Uterus (tissue), 4 donors: ENCODE data around the gene ZSCAN10. TPM values are rescaled to one million over a fixed set of nuclear protein-coding genes. Genes with fewer than 3 reads are reported as not detected.
"Not testable (repeated sequence)": the region's sequence is repeated elsewhere in the genome, so short reads cannot be mapped to it uniquely, and the experiment has no call there.

Experiments used
- DNase-seq, 2 donors: peaks; one replicate each; pipeline ENCODE4 v3.0.0-alpha.2; 2019 to 2020
- H3K27ac ChIP-seq, 2 donors: fragments of 200-600 bp; sonication (generic); 1 replicate in 1 of 2; 2 replicates in 1 of 2; pipeline ENCODE4 v1.5.1; 2016 to 2018
- H3K27me3 ChIP-seq, 2 donors: fragments of 200-600 bp; sonication (generic); one replicate each; pipeline ENCODE4 v1.5.1; 2018 to 2019; ENCODE audit warnings: control low read depth in 1 of 2
- H3K36me3 ChIP-seq, 2 donors: fragments of 200-600 bp; sonication (generic); one replicate each; pipeline ENCODE4 v1.5.1; 2019; ENCODE audit warnings: control low read depth in 1 of 2
- H3K4me1 ChIP-seq, 2 donors: fragments of 200-600 bp; sonication (generic); one replicate each; pipeline ENCODE4 v1.5.1; 2018 to 2019; ENCODE audit warnings: control low read depth in 1 of 2
- H3K4me3 ChIP-seq, 2 donors: fragments of 200-600 bp; sonication (generic); 1 replicate in 1 of 2; 2 replicates in 1 of 2; pipeline ENCODE4 v1.5.1; 2018 to 2019; ENCODE audit warnings: mild to moderate bottlenecking in 1 of 2
- H3K9me3 ChIP-seq, 2 donors: fragments of 200-600 bp; sonication (generic); one replicate each; pipeline ENCODE4 v1.5.1; 2019; ENCODE audit warnings: control low read depth in 1 of 2
- CTCF ChIP-seq, 4 experiments: fragments of 200-600 bp in 2 of 4; fragments of 450-650 bp in 2 of 4; sonication (generic) in 2 of 4; IDR thresholded peaks; one replicate each; pipeline ENCODE4 v1.5.1; 2016 to 2019; ENCODE audit warnings: antibody characterized with exemption in 4 of 4, mild to moderate bottlenecking in 2 of 4, moderate library complexity in 1 of 4
- POLR2A ChIP-seq, 2 donors: fragments of 450-650 bp; IDR thresholded peaks; one replicate each; pipeline ENCODE4 v1.6.1; 2016; ENCODE audit warnings: antibody characterized with exemption in 2 of 2, mild to moderate bottlenecking in 1 of 2, moderate library complexity in 1 of 2
- intact Hi-C: fragments of 100-400 bp; cut with DNase I; formaldehyde crosslinking; loops from one replicate; pipeline ENCODE4 v1.15.1; 2023; ENCODE audit warnings: low total_unique reads
- total RNA-seq, 4 donors: library from RNA; depleted of rRNA in 3 of 4; stranded (reverse); fragments of >200 nt in 3 of 4; gene quantifications; one replicate each; pipeline versions ENCODE4 v1.1.0 to v1.2.4, GENCODE V29; 2014 to 2023
- donor health status: DM: yes; HTN: yes; CAD: no.

Gene ZSCAN10
- total RNA-seq, 4 donors from 2014 or later, result not detected

- DNase-seq, result no peak
- TF ChIP-seq POLR2A (IDR thresholded peaks at IDR 0.05) (no peak), CTCF (IDR thresholded peaks at IDR 0.05) (no peak)
- intact Hi-C loops, result no loop called here
Observed at GRCh38 chr16:3074860-3075522, 24.1 kb downstream of the ZSCAN10 start.

GRCh38 chr16:3073448-3073847, 25.6 kb downstream of the ZSCAN10 start:
- Histone ChIP-seq H3K4me3 (no peak overlapping the region), H3K9me3 (no peaks in the 10 kb centered on the region), H3K27ac (no peak overlapping the region), H3K36me3 (no peaks in the 10 kb centered on the region), H3K4me1 (no peaks in the 10 kb centered on the region), H3K27me3 (no peaks in the 10 kb centered on the region)
- no peak for TF ChIP-seq CTCF (IDR thresholded peaks at IDR 0.05)
- no peak for TF ChIP-seq POLR2A (IDR thresholded peaks at IDR 0.05)
- intact Hi-C loops, result no loop called here
- no peak for DNase-seq

More at GRCh38 chr16:3074860-3075522, 24.1 kb downstream of the ZSCAN10 start:
- H3K4me3 ChIP-seq, result no peak overlapping the region
- H3K27ac ChIP-seq, result no peak overlapping the region
- H3K4me1 ChIP-seq, result no peaks in the 10 kb centered on the region
- H3K36me3 ChIP-seq, result no peaks in the 10 kb centered on the region
- H3K27me3 ChIP-seq, result no peaks in the 10 kb centered on the region
- no peaks in the 10 kb centered on the region for H3K9me3 ChIP-seq

DNA sequence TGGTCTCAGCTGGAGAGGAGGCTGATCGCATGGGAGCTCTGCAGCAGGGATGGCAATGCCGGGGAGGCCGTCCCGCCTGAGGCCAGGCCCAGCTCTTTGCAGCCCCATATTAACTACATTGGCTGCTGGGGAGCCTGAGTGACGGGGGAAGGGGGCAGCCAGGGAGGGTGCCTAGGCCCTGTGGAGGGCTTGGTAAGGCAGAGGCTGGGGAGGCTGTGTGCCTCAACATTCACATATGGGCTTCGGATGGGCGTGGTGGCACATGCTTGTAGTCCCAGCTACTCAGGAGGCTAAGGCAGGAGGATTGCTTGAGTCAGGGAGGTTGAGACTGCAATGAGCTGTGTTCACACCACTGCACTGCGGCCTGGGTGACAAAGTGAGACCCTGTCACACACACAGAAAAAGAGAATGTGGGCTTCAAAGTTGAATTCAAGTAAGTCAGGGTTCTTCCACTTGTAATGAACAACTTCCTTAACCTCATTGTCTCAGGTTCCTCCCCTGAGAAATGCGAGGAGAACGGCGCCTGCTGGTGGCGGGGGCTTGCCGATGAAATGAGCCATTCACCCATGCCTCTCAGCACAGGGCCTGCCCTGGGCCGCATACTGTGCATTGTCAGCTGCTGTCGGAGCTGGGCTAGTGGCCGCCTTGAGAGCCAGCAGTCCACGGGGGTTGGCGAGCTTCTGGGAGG, 26.4 kb downstream of the ZSCAN10 start:
- H3K4me1 ChIP-seq, H3K9me3 ChIP-seq, H3K27ac ChIP-seq, DNase-seq, H3K4me3 ChIP-seq, intact Hi-C loops, H3K27me3 ChIP-seq, H3K36me3 ChIP-seq: not testable (repeated sequence)

DNA sequence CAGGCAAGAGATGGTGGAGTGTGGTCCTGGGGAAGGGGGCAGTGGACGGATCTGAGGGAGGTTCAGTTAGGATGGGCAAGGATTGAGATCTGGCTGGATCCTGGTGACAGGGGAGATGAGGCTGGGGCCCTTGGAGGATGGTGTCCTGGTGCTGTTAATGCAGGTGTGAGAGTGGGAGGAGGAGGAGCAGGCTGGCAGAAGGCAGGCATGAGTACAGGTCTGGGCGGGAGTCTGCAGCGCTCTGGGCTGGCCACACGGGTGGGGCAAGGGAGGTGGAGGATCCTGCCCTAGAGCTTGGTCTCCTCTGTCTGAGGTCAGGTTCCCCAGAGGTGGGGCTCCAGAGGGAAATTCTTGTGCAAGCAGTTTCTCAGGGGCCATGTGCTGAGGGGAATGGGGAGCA, 26.9 kb downstream of the ZSCAN10 start:
- H3K27ac ChIP-seq, H3K27me3 ChIP-seq, H3K4me1 ChIP-seq, DNase-seq, H3K4me3 ChIP-seq, H3K36me3 ChIP-seq, H3K9me3 ChIP-seq, intact Hi-C loops: not testable (repeated sequence)

DNA sequence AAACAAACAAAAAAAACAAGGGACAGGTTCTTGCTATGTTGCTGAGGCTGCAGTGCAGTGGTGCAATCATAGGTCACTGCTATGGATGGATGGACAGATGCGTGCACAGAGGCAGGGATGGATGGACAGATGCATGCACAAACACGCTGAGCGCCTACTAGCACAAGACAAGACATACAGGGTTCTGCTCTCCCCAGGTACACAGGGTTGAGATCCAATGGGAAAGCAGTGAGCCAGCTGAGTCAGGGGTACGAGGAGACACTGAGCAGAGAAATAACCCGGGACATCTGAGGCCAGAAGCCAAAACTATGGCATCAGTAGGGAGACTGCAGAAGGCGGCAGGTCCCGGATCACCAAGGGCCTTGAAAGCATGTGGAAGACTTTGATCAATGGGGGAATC, 27.4 kb downstream of the ZSCAN10 start:
- intact Hi-C loops, result no loop called here
- DNase-seq, result no peak
- H3K36me3 ChIP-seq, result no peaks in the 10 kb centered on the region
- no peaks in the 10 kb centered on the region for H3K9me3 ChIP-seq
- no peaks in the 10 kb centered on the region for H3K4me1 ChIP-seq
- H3K4me3 ChIP-seq, result no peak overlapping the region
- H3K27me3 ChIP-seq, result no peaks in the 10 kb centered on the region
- TF ChIP-seq POLR2A (IDR thresholded peaks at IDR 0.05) (no peak), CTCF (IDR thresholded peaks at IDR 0.05) (no peak)
- H3K27ac ChIP-seq, result no peak overlapping the region

DNA sequence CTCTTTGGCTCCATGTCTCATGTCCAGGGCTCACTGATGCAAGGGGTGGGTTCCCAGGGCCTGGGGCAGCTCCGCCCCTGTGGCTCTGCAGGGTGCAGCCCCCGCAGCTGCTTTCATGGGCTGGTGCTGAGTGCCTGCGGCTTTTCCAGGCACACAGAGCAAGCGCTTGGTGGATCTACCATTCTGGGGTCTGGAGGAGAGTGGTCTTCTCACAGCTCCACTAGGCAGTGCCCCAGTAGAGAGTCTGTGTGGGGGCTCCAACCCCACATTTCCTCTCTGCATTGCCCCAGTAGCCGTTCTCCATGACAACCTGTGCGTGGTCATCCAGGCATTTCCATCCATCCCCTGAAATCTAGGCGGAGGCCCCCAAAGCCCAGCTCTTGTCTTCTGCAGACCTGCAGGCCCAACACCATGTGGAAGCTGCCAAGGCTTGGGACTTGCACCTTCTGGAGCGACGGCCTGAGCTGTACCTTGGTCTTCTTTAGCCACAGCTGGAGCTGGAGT, 28.4 kb downstream of the ZSCAN10 start:
- no peaks in the 10 kb centered on the region for H3K9me3 ChIP-seq
- H3K27ac ChIP-seq, result no peak overlapping the region
- intact Hi-C loops, result no loop called here
- H3K36me3 ChIP-seq, result no peaks in the 10 kb centered on the region
- no peak for DNase-seq
- H3K4me1 ChIP-seq, result no peaks in the 10 kb centered on the region
- no peaks in the 10 kb centered on the region for H3K27me3 ChIP-seq
- no peak for TF ChIP-seq POLR2A (IDR thresholded peaks at IDR 0.05)
- H3K4me3 ChIP-seq, result no peak overlapping the region

- H3K27ac ChIP-seq, DNase-seq, H3K4me3 ChIP-seq, H3K4me1 ChIP-seq, H3K36me3 ChIP-seq, H3K27me3 ChIP-seq, intact Hi-C loops, H3K9me3 ChIP-seq: not testable (repeated sequence)
Observed at GRCh38 chr16:3069146-3069545, 29.9 kb downstream of the ZSCAN10 start.
